Superior temporal gyrus (tissue), 1 donor: ENCODE results near the gene DSP.

Experiments
- DNase-seq: peaks from one replicate; pipeline ENCODE4 v3.0.0-alpha.2; 2016; ENCODE audit errors: extremely low spot score

Gene DSP

GRCh38 chr6:7534192-7534591 is 7.3 kb upstream of the DSP start:
- no peak for DNase-seq

- DNase-seq = no peak
Measured at GRCh38 chr6:7535498-7535897, 6.0 kb upstream of the DSP start.

DNA sequence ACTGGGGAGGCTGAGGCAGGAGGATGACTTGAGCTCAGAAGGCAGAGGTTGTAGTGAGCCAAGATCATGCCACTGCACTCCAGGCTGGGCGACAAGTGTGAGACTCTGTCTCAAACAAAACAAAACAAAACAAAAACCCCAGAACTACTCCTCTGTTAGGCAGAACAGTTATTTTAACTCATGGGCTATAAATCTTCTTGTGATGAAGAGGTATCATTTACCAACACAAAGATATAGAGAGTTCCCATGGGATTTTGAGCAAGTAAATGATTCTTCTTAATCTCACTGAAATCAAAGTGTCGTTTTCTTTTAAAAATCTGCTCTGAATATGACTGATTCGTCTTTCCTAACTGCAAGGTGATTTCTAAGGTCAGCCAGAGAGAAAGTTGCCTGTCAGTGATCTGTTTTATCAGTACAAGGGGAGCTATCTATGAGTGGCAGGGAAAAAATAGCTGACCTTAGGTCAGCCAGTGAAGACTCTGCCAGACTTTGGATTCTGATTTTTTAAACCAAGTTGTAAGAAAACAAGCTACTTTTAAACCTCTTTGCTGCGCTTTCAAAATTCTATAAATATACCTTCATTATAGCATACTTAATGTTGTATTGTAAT is 3.8 kb upstream of the DSP start:
- no peak for DNase-seq

- DNase-seq = no peak
Measured at GRCh38 chr6:7538484-7538883, 3.0 kb upstream of the DSP start.

DNA sequence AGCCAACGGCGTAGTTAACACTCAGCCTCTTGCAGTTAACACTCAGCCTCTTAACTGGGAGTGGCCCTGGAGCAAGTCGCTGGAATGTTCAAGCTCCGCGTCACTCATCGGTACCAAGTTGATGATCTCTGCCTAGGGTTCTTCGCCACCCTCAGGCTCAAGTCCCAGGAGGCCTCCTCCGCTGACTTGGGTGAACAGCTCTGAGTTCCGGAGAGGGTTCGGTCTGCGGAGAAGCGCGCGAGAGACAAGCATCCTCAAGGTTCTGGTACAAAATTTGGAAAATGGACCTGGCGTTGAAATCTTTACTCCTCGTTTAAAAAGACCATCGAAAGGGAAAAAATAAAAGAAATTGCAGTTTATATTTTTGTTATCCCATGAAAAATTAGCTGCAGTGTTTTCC is 876 bp upstream of the DSP start:
- DNase-seq = no peak

GRCh38 chr6:7542065-7542873 is 798 bp downstream of the DSP start:
- DNase-seq = no peak

DNA sequence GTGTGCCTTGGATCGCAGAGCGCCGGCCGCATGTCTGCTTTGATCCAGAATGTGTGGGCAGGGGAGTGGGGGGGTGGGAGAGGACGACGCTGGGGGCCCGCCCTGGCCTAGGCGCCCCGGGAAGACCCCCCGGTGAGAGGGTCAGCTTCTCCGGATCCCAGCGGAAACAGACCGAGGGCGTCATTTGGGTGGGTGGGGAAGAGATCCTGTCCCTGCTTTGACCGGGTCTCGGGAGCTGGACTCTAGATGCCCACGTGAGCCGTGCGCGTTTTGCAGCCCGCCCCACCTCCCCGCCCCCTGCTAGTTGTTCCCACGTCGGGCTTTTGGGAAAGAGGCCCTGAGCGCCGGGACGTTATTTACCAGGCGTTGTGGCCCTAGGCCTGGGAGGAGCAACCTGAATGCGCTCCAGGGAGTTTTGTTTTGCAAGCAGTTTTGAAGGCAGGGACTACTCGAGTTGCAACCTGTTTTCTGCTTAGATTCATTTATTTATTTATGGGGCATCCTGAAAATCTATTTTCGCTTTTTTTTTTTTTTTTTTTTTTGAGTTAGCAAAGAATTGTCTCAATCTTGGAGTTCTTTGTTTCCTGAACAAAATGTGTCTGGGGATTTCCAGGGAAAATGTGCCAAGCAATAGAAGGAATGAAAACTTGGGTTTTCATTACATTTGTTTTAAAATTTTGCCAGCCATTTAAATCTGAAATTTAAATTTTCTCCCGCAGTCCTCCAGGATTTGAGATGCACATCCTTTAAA is 1.6 kb downstream of the DSP start:
- no peak for DNase-seq

DNA sequence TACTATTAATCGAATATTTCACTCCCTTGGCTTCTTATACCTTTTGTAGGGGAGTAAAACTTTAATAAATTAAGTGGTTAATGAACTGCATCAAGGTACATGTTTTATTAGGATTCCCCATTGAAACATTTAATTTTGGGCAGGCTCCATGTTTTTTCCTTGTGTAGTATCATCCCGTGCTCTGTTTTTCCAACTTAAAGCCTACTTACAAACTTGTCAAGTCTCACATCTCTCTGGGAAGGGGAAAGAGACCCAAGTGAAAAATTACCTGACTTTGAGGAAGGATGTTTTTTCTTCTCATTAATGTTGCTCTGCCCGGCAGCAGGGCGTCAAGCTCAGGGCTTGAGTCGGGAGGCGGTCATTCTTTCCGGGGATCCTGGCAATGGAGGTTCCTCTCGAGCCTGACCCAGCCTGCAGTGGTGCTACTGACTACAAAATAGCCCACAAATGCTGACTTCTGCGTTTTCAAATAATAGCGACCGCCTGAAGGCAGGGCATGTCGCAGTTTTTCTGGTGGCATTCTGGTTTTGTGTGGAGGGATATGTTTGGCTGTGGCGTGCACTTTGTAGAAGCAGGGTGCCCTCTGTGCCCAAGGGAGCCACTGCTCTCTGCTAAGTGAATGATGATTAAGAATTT is 2.4 kb downstream of the DSP start:
- DNase-seq = no peak

- DNase-seq = no peak
Measured at GRCh38 chr6:7544597-7544996, 3.1 kb downstream of the DSP start.

GRCh38 chr6:7545316-7546019 is 4.0 kb downstream of the DSP start:
- no peak for DNase-seq

DNA sequence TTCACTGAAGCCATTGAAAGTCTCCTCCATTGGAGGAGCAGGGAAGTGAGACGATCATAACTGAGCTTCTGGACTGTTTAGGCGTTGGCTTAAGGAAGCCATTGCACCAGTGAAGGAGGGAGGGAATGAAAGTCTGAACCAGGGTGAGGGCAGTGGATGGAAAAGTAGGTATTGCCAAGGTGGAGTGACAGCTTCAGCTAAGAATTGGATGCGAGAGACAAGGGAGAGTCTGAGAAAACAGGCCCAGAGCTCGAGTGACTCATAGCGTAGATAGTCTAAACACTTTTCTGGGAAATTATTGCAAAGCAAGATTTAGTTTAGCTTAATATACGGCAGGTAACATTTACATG is 4.5 kb downstream of the DSP start:
- DNase-seq = no peak

GRCh38 chr6:7546383-7546782 is 4.9 kb downstream of the DSP start:
- no peak for DNase-seq

DNA sequence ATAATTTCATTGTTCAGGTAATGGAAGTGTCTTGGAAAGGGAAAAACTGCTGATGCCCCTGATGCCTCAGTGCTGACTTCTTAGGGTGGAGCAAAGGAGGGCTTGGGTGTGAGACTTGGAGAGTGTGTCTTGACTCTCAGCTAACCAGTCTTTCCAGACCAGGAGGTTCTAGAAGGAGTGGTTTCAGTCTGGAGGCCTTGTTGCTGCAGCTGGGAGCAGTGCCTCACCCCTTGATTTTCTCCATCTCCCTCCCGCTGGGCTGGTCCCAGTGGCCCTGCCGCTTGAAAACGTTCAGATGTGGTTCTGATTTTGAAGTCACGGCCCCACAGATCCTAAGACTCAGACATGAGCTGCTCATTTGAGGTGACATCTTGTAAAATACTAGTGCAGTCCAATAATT is 5.4 kb downstream of the DSP start:
- no peak for DNase-seq

DNA sequence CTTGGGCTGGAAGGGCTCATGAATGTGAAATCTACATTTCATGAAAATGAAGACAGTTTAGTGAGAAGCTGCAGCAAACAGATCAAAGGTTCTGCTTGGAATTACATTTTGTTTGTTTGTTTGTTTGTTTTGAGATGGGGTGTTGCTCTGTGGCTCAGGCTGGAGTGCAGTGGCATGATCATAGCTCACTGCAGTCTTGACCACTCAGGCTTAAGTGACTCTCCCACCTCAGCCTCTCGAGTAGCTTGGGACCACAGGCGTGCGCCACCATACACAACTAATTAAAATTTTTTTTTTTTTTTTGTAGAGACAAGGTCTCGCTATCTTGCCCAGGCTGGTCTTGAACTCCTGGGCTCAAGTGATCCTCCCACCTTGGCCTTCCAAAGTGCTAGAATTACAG is 5.8 kb downstream of the DSP start:
- no peak for DNase-seq

DNA sequence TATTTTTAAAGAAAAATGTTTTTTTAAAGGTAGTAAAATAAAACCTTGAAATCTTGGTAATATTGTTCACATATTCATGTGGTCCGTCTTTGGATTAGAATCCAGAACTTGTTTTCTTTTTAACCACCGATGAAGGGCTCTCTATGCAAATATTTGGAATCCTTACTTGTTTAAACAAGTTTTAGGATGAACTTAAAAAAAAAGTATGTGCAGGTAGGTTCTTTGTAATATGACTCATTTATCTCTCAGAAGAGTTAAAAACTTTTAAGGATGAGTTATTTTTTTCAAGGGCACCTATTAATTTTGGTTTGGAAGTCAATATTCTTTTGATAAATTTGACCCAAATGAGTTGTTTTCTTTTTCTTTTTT is 8.9 kb downstream of the DSP start:
- DNase-seq = no peak

GRCh38 chr6:7554533-7555275 is 13.2 kb downstream of the DSP start:
- DNase-seq = no peak

DNA sequence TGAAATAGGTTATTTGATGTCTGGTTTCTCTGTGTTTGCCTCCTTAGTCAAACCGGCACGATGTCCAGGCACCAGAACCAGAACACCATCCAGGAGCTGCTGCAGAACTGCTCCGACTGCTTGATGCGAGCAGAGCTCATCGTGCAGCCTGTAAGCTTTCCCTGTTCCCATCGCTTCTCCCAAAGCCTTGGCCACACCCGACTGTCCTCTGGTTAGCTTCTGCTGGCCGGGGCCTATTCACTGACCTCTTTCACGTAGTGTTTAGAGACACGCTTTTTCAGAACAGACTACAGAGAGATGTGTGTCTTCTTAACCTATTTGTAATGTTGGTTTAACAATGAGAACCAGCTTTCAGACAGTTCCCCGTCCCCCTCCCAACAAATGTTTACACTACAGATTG is 14.2 kb downstream of the DSP start:
- no peak for DNase-seq

DNA sequence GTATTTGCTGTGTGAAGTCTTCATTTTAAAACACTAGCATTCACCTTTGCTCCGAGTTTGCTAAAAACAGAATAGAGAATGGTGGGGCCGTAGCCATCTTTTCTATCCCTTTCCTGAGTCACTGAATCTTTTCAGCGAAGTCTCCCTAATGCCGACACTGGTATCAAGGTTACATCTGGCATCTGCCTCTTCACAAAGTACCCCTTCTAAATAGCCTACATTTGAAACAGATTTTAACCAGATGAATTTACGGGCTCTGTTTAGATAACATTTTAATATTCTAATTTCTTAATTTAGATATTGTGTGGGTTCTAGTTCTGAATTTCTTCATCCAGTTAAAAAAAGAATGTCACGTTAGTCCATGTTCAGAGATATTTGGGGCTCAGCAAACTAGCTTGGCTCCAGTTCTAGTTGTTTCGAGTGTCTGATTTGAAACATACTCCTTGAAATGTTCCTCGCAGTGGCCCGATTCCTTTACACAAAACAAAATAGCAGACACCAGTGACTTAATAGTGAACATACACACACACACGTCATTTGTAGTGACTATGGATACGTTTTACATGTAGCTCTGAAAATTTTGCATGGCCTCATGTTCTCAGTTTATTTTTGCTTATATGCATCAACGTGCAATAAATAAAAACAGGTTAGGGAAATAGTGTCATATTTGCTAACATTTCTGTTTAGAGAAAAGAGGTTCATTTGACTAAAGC is 15.1 kb downstream of the DSP start:
- no peak for DNase-seq

GRCh38 chr6:7557652-7558051 is 16.2 kb downstream of the DSP start:
- DNase-seq = no peak

GRCh38 chr6:7558781-7559180 is 17.3 kb downstream of the DSP start:
- no peak for DNase-seq

DNA sequence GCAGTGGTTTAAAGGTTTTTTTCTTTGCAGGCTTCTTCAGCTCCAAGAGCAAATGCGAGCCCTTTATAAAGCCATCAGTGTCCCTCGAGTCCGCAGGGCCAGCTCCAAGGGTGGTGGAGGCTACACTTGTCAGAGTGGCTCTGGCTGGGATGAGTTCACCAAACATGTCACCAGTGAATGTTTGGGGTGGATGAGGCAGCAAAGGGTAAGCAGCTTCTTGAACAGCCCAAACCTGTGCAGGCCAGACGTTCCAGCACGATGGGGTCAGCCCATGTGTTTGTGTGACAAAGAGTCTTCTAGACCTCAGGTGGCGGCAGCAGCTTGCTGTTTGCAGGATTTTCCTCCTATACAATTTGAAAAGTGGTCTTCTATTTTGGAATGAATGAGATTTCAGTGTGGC is 17.7 kb downstream of the DSP start:
- no peak for DNase-seq
